GM13977 (cell line): ENCODE measurements around the gene CATSPER4.

Experiments used
- DNase-seq: peaks from one replicate; pipeline ENCODE4 v3.0.0; 2012; ENCODE audit warnings: low spot score
- CTCF ChIP-seq: IDR thresholded peaks from 2 replicates; pipeline ENCODE4 v1.5.1; 2012; ENCODE audit warnings: mild to moderate bottlenecking, control low read depth; ENCODE audit not compliant: insufficient read depth; ENCODE audit errors: extremely low read depth, missing control alignments
- in situ Hi-C: fragments of 300-500 bp; cut with MboI; formaldehyde crosslinking; loops from one replicate; pipeline ENCODE4 v1.12.0; 2022; ENCODE audit warnings: low sequenced_read_pairs, low pct_unique_long_range_greater_than_20kb, mixed read lengths, inconsistent platforms; ENCODE audit not compliant: unreplicated experiment

CATSPER4 gene

GRCh38 chr1:26237230-26237966 lies 47.0 kb downstream of the CATSPER4 start:
- DNase-seq: no peak

GRCh38 chr1:26239936-26240335 lies 49.5 kb downstream of the CATSPER4 start:
- in situ Hi-C loops: no loop called here
- TF ChIP-seq CTCF: no peak
- no peak for DNase-seq

More at GRCh38 chr1:26237230-26237966, 47.0 kb downstream of the CATSPER4 start:
- TF ChIP-seq CTCF: no peak
- in situ Hi-C loops: no loop called here
